Duodenal mucosa (tissue), 2 donors: Measurements from ENCODE around the gene DPYD.

ENCODE experiments used
- H3K27ac ChIP-seq: one replicate; pipeline ENCODE4 v1.7.0; 2013; ENCODE audit warnings: low read depth, low read length
- H3K27me3 ChIP-seq, 2 donors: one replicate each; pipeline ENCODE4 v1.7.0; 2013; ENCODE audit warnings: low read length in 2 of 2, control low read depth in 1 of 2; ENCODE audit not compliant: insufficient read depth in 2 of 2, control insufficient read depth in 1 of 2
- H3K36me3 ChIP-seq, 2 donors: one replicate each; pipeline ENCODE4 v1.7.0; 2013; ENCODE audit warnings: low read length in 2 of 2, control low read depth in 1 of 2; ENCODE audit not compliant: insufficient read depth in 2 of 2, control insufficient read depth in 1 of 2
- H3K4me1 ChIP-seq, 2 donors: one replicate each; pipeline ENCODE4 v1.7.0; 2013; ENCODE audit warnings: low read length in 2 of 2, control low read depth in 1 of 2; ENCODE audit not compliant: insufficient read depth in 2 of 2, control insufficient read depth in 1 of 2
- H3K4me3 ChIP-seq, 2 donors: one replicate each; pipeline ENCODE4 v1.7.0; 2013; ENCODE audit warnings: low read length in 2 of 2, low read depth in 1 of 2
- H3K9ac ChIP-seq, 2 donors: one replicate each; pipeline ENCODE4 v1.7.0; 2013; ENCODE audit warnings: low read length in 2 of 2, low read depth in 1 of 2
- H3K9me3 ChIP-seq, 2 donors: one replicate each; pipeline ENCODE4 v1.7.0; 2013; ENCODE audit warnings: low read length in 2 of 2, control low read depth in 1 of 2; ENCODE audit not compliant: control insufficient read depth in 1 of 2

The DPYD gene

GRCh38 chr1:97204468-97204867 lies 716.4 kb downstream of the DPYD start:
- H3K9me3 ChIP-seq = no peaks in the 10 kb centered on the region
- H3K4me1 ChIP-seq = peaks cover 0 to 4% of the 10 kb centered on the region in 2 donors
- H3K36me3 ChIP-seq = no peaks in the 10 kb centered on the region
- no peak overlapping the region for H3K9ac ChIP-seq
- no peak overlapping the region for H3K4me3 ChIP-seq
- H3K27ac ChIP-seq = no peak overlapping the region
- H3K27me3 ChIP-seq = no peaks in the 10 kb centered on the region

- peaks cover 0 to 4% of the 10 kb centered on the region in 2 donors for H3K4me1 ChIP-seq
- H3K4me3 ChIP-seq = no peak overlapping the region
- no peaks in the 10 kb centered on the region for H3K27me3 ChIP-seq
- H3K9ac ChIP-seq = no peak overlapping the region
- no peaks in the 10 kb centered on the region for H3K9me3 ChIP-seq
- no peak overlapping the region for H3K27ac ChIP-seq
- H3K36me3 ChIP-seq = no peaks in the 10 kb centered on the region
Measured at GRCh38 chr1:97202481-97203380, 718.1 kb downstream of the DPYD start.

DNA sequence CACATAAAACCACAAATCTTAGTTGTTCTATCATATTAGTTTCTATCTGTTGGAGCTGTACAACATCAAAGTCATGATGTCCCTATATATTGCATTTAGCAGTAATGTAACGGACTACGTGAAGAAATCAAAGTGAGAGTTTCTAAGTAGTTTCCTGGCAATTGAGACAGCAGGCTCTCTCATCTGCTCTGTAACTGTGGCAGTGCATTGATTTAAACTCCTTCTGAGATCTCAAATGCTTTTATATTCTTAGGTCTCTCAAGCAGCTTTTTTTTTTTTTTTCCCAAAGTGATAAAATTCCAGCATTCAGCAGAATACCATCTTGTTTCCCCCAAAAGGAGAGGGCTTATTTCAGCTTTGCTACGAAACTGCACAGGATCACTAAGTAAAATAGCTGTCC lies 719.2 kb downstream of the DPYD start:
- Histone ChIP-seq H3K4me3 (no peak overlapping the region), H3K27ac (no peak overlapping the region), H3K9ac (no peak overlapping the region)

DNA sequence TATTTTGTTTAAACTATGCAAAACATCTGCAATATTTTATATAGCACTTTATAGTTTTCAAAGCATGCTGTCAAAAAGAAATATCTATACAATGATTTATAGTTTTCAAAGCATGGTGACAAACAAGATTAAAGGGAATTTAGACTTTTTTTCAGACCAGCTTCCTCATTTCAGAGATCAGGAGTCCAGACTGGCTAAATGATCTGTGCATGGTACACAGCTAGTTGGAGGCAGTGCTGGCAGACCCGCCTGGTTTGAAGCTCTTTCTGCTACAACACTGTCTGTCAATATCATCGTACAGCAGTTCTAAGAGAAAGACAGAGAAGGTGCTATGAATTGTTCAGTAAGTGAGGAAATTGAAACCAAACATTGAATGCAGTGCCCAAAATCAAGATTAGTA lies 720.2 kb downstream of the DPYD start:
- Histone ChIP-seq H3K36me3 (no peaks in the 10 kb centered on the region), H3K4me3 (no peak overlapping the region), H3K9ac (no peak overlapping the region), H3K9me3 (no peaks in the 10 kb centered on the region), H3K27ac (no peak overlapping the region), H3K4me1 (peaks cover 0 to 4% of the 10 kb centered on the region in 2 donors), H3K27me3 (no peaks in the 10 kb centered on the region)

More for the DNA sequence above, 719.2 kb downstream of the DPYD start:
- Histone ChIP-seq H3K4me1 (peaks cover 0 to 4% of the 10 kb centered on the region in 2 donors), H3K36me3 (no peaks in the 10 kb centered on the region), H3K27me3 (no peaks in the 10 kb centered on the region), H3K9me3 (no peaks in the 10 kb centered on the region)

DNA sequence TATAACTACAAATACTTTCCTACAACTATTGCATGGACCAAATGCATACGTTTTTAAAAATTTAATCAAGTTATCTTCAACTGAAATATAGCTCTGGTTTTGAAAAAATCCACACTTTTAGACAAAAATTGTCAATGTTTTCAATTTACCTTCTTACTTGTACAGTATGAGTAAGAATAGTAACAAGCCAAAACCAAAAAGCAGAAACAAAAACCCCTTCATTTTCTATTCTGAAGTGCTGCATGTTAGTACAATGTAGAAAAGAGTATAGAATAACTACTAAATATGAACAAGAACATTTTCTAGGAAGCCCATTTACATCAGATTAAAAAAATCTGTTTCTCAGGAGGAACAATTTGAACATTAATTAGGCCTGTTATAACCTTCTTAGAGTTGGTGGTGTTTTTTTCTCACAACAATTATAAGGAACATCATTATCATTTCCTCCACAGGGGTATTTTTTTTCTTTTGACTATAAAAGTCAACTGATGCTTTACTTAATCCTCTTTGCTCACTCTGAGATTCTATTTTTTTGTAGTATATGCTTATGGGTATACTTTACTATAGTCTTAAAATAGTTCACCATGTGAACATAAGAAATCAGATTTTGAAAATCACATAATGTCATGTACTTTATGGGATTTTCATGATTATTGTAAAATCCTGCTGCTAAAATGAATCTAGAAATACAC lies 723.9 kb downstream of the DPYD start:
- Histone ChIP-seq H3K27ac (no peak overlapping the region), H3K27me3 (no peaks in the 10 kb centered on the region), H3K4me1 (no peaks in the 10 kb centered on the region), H3K9ac (no peak overlapping the region), H3K9me3 (no peaks in the 10 kb centered on the region), H3K36me3 (peaks cover 0 to 4% of the 10 kb centered on the region in 2 donors), H3K4me3 (no peak overlapping the region)

DNA sequence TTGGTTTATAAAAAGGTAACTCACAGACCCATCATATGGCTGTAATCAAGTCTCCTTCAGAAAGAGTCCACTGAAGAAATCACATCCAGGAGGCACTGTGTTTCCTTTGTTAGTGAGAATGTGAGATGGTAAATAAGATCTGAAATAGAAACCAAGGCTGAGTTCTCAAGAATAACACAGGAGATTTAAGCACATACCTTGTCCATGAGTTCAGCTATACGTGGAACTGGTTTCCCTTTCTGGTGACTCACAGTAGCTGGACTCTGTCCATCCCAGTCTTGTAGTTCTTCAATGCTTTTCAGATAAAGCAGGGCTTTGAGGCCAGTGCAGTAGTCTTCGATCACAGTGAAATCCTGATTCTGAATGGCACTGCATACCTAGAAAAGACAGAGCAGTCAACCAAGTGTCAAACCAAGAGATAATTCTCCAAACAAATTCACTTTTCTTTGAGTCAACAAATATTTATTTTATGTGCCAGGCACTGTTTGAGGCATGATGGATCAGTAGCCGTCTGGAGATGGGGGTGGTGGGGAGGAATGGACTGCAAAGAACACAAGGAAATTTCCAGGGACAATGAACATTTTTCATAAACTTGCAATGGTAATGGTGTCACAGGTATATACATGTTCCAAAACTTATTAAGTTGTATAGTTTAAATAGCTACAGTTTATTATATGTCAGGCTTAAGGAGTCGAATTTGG lies 727.8 kb downstream of the DPYD start:
- H3K36me3 ChIP-seq = peaks cover 0 to 4% of the 10 kb centered on the region in 2 donors

DNA sequence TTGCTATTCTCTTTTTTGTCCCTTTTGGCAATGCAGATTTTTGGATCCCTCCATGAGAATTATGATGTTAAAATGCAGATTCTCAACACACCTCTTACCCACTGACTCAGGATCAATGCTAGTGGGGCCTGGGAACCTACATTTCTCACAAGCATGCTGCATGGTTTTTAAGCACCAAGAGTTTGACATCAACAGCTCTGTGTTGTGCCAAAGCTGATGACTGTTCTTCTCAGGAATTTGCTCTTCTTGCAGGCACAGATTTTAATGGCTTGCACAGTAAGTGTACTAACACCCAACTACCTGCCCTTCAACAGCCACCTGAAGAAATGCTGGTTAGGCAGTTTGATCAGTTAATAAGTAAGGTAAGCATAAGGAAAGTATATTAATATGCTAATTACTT lies 730.5 kb downstream of the DPYD start:
- Histone ChIP-seq H3K4me3 (no peak overlapping the region), H3K4me1 (no peaks in the 10 kb centered on the region), H3K36me3 (peaks cover 0 to 4% of the 10 kb centered on the region in 2 donors), H3K9ac (no peak overlapping the region), H3K27me3 (no peaks in the 10 kb centered on the region), H3K9me3 (no peaks in the 10 kb centered on the region), H3K27ac (no peak overlapping the region)

More for the DNA sequence above, 727.8 kb downstream of the DPYD start:
- no peaks in the 10 kb centered on the region for H3K27me3 ChIP-seq
- no peak overlapping the region for H3K4me3 ChIP-seq
- H3K4me1 ChIP-seq = no peaks in the 10 kb centered on the region
- H3K9me3 ChIP-seq = no peaks in the 10 kb centered on the region
- H3K27ac ChIP-seq = no peak overlapping the region
- no peak overlapping the region for H3K9ac ChIP-seq

GRCh38 chr1:97186381-97186780 lies 734.5 kb downstream of the DPYD start:
- no peaks in the 10 kb centered on the region for H3K9me3 ChIP-seq
- no peaks in the 10 kb centered on the region for H3K27me3 ChIP-seq
- no peaks in the 10 kb centered on the region for H3K4me1 ChIP-seq
- no peaks in the 10 kb centered on the region for H3K36me3 ChIP-seq
- H3K9ac ChIP-seq = no peak overlapping the region
- no peak overlapping the region for H3K27ac ChIP-seq
- H3K4me3 ChIP-seq = no peak overlapping the region

DNA sequence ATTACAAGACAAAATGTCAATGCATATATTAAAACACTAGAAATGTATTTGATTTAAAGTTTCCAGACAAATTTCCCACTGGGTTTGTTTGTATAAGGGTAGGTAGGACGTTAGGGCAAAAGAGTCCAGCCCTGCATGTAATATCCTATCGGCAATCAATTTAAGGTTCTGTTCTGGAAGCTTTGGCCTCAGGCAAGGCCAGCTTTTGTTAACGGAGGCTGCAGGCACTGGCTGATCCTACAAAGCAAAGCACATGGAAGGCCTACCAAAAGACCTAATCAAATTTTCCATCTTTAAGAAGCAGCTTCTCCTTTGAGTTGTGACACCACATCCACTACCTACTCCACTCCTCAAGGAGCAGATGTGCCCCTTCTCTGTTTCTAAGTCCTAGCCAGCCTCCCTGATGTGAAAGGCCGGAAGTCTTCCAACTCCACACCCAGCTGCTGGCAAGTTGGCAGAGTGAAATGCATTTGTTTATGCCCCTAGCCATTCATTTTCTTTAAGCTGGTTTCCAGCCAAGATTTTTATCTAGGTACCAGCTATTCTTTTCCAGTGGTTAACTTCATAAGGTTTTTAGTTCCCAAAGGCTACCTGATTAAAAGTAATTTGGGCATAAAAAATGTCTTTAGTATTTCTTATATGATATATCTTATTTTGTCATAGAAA lies 746.7 kb downstream of the DPYD start:
- Histone ChIP-seq H3K9me3 (no peaks in the 10 kb centered on the region), H3K4me1 (no peaks in the 10 kb centered on the region), H3K27me3 (no peaks in the 10 kb centered on the region), H3K4me3 (no peak overlapping the region), H3K27ac (no peak overlapping the region), H3K9ac (no peak overlapping the region), H3K36me3 (no peaks in the 10 kb centered on the region)
